GDM1 (cell line): Measurements from ENCODE around the gene DNASE1L1.
A peak's percentile ranks its signal among the peaks of the same experiment; 100 is the strongest.

ENCODE experiments used
- DNase-seq: peaks from one replicate; lab custom pipeline; 2025; lab: John Stamatoyannopoulos, UW

The DNASE1L1 gene

GRCh38 chrX:154409222-154409871 is at the start of gene DNASE1L1:
DNASE1L1 (minus strand) TSS chrX:154409254; CDS start chrX:154405568, 3,686 bp downstream.
- peak; percentile 80 for DNase-seq

DNA sequence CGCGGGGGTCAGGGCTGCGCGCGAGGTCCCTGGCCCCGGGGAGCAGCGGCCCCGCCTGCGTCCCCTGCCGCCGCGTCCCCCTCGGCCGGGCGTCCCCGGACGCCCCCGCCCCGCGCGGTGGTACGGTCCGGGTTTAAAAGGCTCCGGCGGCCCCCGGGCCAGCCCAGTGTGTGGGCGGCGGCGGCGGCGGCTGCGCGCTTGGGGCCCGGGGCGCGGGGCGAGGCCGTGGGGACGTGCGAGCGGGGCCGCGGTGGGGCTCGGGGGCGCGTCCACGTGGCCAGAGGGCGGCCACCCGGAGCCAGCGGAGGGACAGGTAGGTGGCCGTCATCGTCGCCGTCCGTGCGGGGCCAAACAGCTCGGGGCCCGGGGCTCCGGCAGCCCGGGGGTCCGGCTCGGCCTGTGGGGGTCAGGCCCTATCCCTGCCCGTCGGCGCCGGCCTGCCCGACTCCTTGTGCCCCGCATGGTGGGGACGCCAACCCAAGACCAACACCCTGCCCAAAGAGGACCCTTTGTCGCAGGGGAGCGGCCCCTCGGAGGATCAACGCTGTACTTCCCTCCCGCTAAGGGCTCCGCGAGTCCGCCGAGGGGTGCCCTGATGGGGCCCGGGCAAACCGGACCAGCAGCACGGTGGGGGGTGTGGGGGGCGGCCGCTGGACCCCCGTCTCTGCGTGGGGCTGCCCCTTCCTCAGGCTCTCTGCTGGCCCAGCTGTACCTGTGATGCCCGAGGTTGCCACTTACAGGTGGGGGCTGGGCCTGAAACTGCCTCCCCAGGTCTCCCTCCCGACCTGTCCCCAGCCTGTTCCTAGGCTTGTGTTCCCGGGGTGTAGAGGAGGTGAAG is 49.3 kb upstream of the DNASE1L1 start, which contains the start of gene PLXNA3:
Gene PLXNA3, plus strand, starts transcription at position 166 of the 838 bp plus-strand sequence. CDS start 1,903 bp downstream, outside the sequence.
- DNase-seq, result no peak

GRCh38 chrX:154457491-154458115 is 48.5 kb upstream of the DNASE1L1 start:
- no peak for DNase-seq

- DNase-seq, result no peak
Observed at GRCh38 chrX:154452823-154453222, 43.8 kb upstream of the DNASE1L1 start.

DNA sequence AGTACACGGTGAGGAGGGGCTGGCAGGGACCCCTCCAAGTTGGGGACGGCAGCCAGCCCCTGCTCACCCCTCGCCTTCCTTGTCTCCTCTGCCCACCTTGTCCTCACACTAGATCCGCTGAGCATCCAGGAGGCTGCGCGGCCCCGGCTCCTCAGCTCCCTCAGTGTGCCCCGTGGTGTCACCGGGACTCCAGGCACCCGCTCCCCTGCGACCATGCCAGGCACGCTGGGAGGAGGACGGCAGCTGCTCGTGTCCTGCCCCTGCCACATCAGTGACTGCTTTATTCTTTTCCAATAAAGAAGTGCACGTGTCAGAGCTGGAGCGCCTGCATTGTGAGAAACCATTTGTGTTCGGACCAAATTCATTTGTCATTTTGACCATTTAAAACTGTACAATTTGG is 41.3 kb upstream of the DNASE1L1 start:
- no peak for DNase-seq

DNA sequence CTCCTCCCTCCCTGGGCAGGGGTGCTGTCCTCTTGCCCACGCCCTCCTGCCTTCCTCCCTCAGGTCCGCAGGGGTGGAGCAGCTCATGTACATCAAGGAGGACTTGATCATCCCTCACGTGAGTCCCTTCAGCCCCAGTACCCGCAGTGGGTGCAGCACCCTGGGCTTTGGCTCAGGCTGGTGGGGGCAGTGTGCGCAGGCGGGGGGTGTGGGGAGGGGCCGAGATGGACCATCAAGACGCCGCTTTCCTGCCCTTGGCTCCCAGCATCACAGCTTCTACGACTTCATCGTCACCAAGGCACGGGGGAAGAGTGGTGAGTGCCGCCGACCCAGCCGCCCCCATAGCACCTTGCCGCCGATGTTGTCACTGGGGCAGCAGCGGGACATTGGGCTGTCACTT is 40.6 kb upstream of the DNASE1L1 start:
- DNase-seq, result no peak

DNA sequence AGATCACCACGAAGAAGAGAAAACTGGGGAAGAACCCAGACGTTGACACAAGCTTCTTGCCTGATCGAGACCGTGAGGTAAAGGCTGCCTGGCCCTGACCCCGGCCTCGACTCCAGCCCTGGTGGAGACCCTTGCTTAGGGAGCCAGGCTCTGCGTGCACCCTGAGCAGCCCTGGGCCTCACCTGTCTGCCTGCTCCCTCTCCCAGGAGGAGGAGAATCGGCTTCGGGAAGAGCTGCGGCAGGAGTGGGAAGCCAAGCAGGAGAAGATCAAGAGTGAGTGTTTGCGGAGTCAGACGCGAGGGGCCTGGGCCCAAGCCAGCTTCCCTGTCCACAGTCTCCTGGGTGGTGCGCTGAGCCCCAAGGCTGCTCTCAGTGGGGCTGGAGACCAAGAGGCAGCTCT is 39.4 kb upstream of the DNASE1L1 start:
- DNase-seq, result no peak

GRCh38 chrX:154446430-154446829 is 37.4 kb upstream of the DNASE1L1 start:
- DNase-seq, result no peak

- no peak for DNase-seq
Observed at GRCh38 chrX:154445776-154446175, 36.7 kb upstream of the DNASE1L1 start.

DNA sequence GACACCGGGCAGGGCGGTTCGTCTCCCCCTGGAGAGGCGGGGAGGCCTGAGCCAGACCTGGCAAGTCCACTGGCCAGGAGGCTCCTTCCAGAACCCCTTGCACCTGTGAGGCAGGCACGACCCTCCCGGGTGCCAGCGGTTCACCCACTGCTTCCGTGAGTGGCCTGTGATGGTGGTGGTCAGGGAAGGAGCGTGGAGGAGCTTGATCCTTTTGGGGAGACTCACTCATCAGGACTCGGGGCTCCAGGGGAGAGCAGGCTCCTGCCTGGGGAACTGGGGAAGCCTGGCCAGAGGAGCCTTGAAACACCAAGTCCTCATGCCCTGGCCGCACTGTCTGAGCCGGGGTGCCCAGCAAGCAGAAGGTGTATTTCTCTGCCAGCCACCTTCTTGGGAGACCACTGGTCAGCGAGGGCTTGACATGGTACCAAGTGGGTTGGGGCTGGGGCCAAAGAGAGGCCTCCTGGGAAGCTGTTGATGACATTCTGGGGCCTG is 35.7 kb upstream of the DNASE1L1 start:
- no peak for DNase-seq

GRCh38 chrX:154443992-154444754 is 35.1 kb upstream of the DNASE1L1 start, which contains the start of gene FAM50A:
FAM50A (plus strand) TSS chrX:154444141; CDS start chrX:154444236, 95 bp downstream.
- DNase-seq, result peak; percentile 45

- no peak for DNase-seq
Observed at GRCh38 chrX:154443479-154443910, 34.4 kb upstream of the DNASE1L1 start.

- no peak for DNase-seq
Observed at GRCh38 chrX:154441984-154442707, 33.1 kb upstream of the DNASE1L1 start.

DNA sequence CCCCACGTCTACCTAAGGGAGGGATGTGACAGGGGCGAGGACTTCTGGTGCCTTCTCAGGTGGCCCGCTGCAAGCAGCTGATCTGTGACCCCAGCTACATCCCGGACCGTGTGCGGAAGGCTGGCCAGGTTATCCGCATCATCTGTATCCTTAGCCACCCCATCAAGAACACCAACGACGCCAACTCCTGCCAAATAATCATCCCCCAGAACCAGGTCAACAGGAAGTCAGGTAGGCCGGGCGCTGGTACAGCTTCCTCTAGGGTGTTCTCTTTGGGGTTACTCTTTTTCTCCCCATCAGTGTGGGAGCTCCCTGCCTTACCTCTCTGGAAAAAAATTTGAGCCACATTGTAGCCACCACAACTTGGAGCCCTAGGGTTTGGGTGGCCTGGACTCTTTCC is 32.5 kb upstream of the DNASE1L1 start:
- no peak for DNase-seq

- no peak for DNase-seq
Observed at GRCh38 chrX:154440623-154441357, 31.7 kb upstream of the DNASE1L1 start.

DNA sequence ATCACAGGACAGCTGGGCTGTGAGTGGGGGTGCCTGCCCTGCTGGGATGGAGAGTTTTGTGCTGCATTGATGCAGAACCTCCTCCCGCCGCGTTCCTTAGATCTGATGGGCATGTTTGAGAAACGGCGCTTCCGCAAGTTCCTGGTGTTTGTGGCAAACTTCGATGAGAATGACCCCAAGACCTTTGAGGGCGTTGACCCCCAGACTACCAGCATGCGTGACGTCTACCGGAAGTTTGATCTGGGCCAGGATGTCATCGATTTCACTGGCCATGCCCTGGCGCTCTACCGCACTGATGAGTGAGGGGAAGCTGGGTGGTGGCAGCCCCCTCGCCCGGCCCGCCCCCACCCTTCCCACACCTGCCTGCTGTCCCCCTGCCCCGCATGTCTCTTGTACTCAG is 30.8 kb upstream of the DNASE1L1 start:
- DNase-seq, result no peak

DNA sequence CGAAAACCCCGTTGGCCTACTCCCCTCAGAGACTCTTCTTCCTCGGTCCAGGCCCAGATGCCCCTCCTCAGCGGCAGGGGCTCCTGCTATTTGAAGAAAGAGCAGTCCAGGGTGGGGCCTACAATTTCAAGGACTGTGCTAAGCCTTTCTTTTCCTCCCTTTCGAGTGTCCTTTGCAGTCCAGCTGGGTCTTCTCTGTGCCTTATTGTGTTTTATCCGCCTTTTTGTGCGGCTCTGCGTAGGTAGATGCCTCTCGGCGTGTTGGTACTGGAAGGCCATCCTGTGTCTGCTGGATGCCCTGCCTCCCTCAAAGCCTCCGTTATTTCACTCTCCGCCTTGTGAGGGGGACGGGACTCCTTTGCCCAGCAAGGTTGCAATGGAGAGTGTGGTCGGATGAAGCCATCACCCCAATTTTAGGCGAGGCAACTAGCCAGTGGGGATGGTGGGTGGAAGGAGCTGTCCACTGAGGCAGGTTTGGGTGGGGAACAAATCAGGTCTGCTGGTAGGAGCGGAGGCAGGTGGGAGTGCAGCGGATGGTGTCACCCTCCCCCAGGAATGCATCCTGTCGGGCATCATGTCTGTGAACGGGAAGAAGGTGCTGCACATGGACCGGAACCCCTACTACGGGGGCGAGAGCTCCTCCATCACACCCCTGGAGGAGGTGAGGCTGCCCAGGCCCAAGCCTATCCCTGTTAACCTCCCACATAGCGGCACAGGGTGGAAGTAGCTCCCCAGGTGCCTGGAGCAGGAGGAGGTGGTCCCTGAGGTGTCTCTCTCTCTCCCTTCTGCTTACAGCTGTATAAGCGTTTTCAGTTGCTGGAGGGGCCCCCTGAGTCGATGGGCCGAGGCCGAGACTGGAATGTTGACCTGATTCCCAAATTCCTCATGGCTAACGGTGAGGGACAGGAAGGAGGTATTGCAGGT is 29.2 kb upstream of the DNASE1L1 start:
- DNase-seq, result no peak

GRCh38 chrX:154436983-154437752 is 28.1 kb upstream of the DNASE1L1 start, which contains the start of gene GDI1:
GDI1 (plus strand) TSS chrX:154437154; CDS start chrX:154437255, 101 bp downstream.
- DNase-seq, result no peak
